Head of caudate nucleus (tissue), 42 donors: ENCODE measurements around the gene STX16.

Experiments
- DNase-seq, 42 donors: peaks; one replicate each; pipeline versions ENCODE4 v3.0.0 to v3.0.0-alpha.2; 2020 to 2021; ENCODE audit warnings: mixed read lengths in 7 of 42
- intact Hi-C: fragments of 100-400 bp; cut with DNase I; formaldehyde crosslinking; loops from one replicate; pipeline ENCODE4 v1.15.0; 2022

The STX16 gene

DNA sequence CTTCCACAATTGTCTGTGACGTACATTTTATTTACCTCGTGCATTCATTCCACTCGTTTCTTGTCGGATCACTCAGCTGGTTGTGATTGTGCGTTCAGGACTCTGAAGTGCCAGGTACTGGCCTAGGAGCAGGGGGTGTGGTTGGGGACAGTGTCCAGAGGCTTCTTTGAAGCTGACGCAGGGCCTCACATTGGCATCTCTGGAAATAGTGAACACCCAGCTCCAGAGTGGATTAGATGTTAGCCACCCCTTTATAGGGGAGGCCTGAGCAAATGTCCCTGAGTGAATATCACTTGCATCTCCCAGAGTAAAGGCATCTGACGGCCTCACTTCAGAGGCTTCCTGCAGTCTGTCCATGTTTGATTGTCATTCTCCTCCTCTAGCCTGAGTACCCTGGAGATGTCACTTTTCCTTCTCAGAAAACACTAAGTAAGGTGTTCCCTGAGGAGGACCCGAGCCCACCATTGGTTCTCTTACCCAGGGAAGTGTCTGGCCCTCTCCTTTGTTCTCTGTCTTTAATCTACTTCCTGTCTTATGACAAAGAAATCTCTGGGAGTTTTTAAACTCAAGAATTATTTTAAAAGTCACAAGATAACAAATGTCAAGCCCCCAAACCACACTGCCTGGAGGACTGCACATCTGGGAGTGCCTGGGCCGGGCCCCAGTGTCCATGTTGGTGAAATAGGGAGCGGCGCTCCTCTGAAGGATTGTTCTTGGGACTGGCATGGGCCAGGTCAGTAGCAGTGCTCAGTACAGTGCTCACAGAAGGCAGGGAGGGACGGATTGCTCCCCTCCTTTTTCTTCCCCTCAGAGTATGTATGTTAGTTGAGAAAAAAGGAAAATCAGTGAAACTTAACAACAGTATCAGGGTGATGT lies 10.8 kb downstream of the STX16 start:
- intact Hi-C loops, result no loop called here
- no peak for DNase-seq

GRCh38 chr20:58664331-58664730 lies 13.2 kb downstream of the STX16 start:
- intact Hi-C loops, result no loop called here
- DNase-seq, result no peak

GRCh38 chr20:58664883-58665282 lies 13.8 kb downstream of the STX16 start:
- intact Hi-C loops, result no loop called here

GRCh38 chr20:58665606-58666005 lies 14.5 kb downstream of the STX16 start:
- peak in 8 of 42 donors; percentile 6 to 63 (median 30) for DNase-seq
- intact Hi-C loops, result no loop called here

More at GRCh38 chr20:58664883-58665282, 13.8 kb downstream of the STX16 start:
- DNase-seq, result no peak

- DNase-seq, result no peak
- intact Hi-C loops, result no loop called here
These were observed 15.6 kb downstream of the STX16 start for GRCh38 chr20:58666702-58667101.

DNA sequence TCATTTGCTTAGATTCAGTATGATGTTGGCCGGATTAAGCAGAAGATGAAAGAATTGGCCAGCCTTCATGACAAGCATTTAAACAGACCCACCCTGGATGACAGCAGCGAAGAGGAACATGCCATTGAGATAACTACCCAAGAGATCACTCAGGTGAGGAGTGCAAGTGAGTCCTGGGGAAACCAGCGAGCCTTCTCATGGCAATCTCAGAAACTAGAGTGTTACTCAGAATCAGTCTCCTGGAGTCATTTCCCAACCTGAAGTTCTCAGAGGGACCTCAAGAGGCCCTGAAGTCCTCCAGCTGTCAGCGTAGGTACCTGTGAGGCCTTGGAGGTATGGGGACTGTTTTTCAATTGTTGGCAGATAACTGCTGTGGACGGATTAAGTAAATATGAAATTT lies 16.9 kb downstream of the STX16 start:
- intact Hi-C loops, result no loop called here
- DNase-seq, result no peak

- DNase-seq, result no peak
- intact Hi-C loops, result no loop called here
These were observed 17.8 kb downstream of the STX16 start for GRCh38 chr20:58668901-58669286.

DNA sequence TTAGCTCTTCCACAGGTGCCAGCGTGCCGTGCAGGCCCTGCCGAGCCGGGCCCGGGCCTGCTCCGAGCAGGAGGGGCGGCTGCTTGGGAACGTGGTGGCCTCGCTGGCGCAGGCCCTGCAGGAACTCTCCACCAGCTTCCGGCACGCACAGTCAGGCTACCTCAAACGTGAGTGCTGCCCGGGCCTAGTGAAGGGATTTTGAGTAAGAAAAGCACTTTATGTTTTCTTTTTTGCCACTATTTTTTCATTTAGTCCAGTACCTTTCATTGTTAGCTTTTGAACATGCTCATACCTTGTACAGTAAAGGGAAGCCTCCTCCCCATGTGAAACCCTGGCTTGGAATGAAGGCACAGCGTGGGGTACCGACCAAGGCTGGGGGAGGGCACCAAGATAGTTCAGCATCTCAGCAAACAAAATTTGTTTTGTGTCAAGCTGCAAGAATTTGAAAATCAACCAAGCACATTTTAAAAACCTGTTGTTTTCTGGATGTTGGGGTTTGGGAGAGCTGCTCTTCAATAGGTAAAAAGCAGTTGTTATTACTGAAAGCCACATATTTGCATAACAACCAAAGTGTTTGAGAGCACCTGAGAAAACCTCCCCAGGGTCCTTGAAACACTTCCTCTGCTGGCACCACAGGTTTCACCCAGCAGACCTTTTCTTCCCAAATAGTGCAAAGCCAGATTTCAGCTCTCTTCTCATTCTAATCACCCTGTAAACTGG lies 18.4 kb downstream of the STX16 start:
- DNase-seq, result no peak
- intact Hi-C loops, result no loop called here

- no peak for DNase-seq
- intact Hi-C loops, result no loop called here
These were observed 19.0 kb downstream of the STX16 start for GRCh38 chr20:58670102-58670501.

DNA sequence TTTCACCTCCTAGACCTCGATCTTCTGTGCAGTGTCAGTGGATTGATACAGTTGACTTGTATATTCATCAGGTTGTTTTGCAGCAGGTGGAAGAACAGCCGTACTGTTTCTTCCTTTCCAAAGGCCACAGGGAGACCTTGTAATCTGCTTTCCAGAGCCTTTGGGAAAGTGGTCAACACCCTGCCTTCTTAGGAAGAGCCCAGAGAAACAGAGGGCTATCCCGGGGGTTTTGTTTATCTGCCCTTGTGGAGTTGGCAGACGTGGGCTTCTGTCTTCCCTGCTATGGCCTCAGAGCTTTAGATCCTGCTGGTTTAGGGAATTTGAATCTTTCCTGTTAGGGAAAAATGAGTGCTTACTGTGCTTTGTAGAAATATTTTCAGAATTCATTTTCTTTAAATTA lies 19.6 kb downstream of the STX16 start:
- intact Hi-C loops, result no loop called here
- DNase-seq, result no peak

GRCh38 chr20:58673119-58673518 lies 22.0 kb downstream of the STX16 start:
- intact Hi-C loops, result no loop called here
- DNase-seq, result no peak

DNA sequence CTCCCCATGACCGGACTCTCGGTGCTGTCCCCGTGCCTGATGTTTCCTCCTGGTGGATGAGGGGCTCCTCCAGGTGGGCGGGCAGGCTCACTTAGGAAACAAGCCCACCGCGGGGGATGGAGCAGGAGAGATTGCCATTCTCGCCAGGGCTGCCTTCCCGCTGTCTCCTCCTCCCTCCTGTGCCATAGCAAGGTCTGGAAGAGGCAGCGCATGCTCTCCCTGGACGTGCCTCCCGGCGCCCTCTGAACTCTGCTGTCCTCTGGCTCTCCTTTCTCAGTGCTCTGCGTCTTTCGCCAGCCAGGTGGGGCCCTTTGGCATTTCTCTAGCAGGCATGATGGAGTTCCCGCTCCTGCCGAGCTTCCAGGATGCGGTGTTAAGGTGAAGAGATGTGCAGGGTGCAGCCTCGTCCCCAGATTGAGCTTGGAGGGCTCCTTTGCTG lies 24.1 kb downstream of the STX16 start:
- intact Hi-C loops, result no loop called here

DNA sequence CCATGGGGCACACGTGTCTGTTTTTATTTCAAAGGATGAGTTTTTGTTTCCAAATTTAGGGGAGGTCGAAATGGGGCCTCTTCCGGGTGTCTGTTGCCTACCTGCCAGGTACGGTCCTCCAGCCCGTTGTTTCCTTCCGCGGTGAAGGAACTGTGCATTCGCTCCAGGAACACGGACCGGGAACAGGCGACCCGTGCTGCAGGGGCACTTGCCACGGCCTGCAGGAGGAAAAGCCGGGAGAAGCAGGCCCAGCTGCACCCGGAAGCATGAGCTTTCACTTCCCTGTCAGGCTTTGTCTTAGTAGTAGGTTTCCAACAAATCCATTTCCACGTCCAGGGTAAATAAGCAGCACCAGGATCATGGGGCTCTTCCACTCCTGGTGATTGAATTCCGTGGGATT lies 24.6 kb downstream of the STX16 start:
- intact Hi-C loops, result no loop called here
- DNase-seq, result peak in 1 of 42 donors; percentile 23

More for the DNA sequence above, 24.1 kb downstream of the STX16 start:
- DNase-seq, result peak in 1 of 42 donors; percentile 14

DNA sequence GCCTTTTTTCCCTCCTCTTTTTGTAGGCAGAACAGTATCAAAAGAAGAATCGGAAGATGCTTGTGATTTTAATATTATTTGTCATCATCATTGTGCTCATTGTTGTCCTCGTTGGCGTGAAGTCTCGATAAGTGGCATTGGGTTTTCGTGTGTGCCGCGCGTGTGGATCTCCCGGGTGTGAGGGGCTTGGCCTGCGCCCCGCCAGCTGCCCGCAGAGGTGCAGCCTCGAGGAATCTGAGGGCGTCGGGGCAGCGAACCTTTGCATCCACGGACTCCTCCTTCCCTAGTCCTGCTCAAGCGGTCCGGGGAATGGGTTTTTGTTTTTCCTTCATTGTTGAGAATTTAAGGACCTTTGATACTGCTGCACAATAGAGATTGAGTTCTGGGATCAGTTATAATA lies 25.1 kb downstream of the STX16 start:
- intact Hi-C loops, result no loop called here
- peak in 1 of 42 donors; percentile 16 for DNase-seq

- intact Hi-C loops, result no loop called here
- peak in 1 of 42 donors; percentile 11 for DNase-seq
These were observed 26.1 kb downstream of the STX16 start for GRCh38 chr20:58677079-58677604.

- intact Hi-C loops, result no loop called here
- DNase-seq, result no peak
These were observed 26.7 kb downstream of the STX16 start for GRCh38 chr20:58677808-58678207.

GRCh38 chr20:58678806-58679205 lies 27.7 kb downstream of the STX16 start:
- intact Hi-C loops, result no loop called here

GRCh38 chr20:58682656-58683531 lies 31.8 kb downstream of the STX16 start:
- intact Hi-C loops, result no loop called here
- peak in 3 of 42 donors; percentile 11 to 34 (median 11) for DNase-seq

More at GRCh38 chr20:58678806-58679205, 27.7 kb downstream of the STX16 start:
- DNase-seq, result no peak

- intact Hi-C loops, result no loop called here
- DNase-seq, result peak in 1 of 42 donors; percentile 2
These were observed 33.2 kb downstream of the STX16 start for GRCh38 chr20:58684291-58684690.
